ENCODE results near the gene PFN3.

DNA sequence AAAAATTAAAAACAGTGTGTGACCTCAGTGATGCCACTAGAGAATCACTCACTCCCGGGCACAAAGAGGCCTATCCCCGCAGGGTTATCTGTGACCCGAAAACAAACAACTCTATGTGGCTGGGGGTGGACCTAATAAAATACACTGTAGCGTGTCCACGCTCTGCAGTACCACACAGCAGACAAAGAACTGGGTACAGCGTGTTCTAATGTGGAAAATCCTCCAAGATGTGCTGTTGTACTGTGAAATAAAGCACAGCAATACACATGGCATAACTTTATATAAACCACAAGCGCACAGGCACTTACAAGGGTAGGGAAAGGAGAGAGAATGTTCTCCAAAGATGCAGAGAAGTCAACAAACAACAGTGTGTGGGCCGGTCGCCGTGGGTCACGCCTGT, 24.4 kb downstream of the PFN3 start:
- TF ChIP-seq POLR2A (IDR thresholded peaks at IDR 0.05) (no peak), CTCF (IDR thresholded peaks at IDR 0.05) (no peak)
